Measurements from ENCODE around the gene RAB4B. TPM values are rescaled to one million over a fixed set of nuclear protein-coding genes. Genes with fewer than 3 reads are reported as not detected.

The RAB4B gene
- total RNA-seq, 1 donor from 2014 or later = 12.9 TPM

GRCh38 chr19:40743926-40744325, 34.1 kb upstream of the RAB4B start:
- Histone ChIP-seq H3K79me2 (ENCODE audit: low read depth) (peaks cover 12% of the 10 kb centered on the region), H4K20me1 (ENCODE audit: low read depth) (no peaks in the 10 kb centered on the region), H3K27me3 (no peaks in the 10 kb centered on the region), H2AFZ (replicated peaks) (no peak overlapping the region), H3K36me3 (no peaks in the 10 kb centered on the region), H3K9ac (no peak overlapping the region), H3K4me2 (no peak overlapping the region), H3K27ac (no peak overlapping the region), H3K4me1 (no peaks in the 10 kb centered on the region), H3F3A (ENCODE audit: low read depth) (peaks cover 4% of the 10 kb centered on the region), H3K4me3 (no peak overlapping the region), H3K9me3 (ENCODE audit: low read depth) (no peaks in the 10 kb centered on the region)
- Mint-ChIP-seq H3K9me3 (no peaks in the 10 kb centered on the region), H3K36me3 (peaks cover 3% of the 10 kb centered on the region), H3K27ac (no peak overlapping the region), H3K4me3 (no peak overlapping the region), H3K27me3 (ENCODE audit: insufficient read depth, low read depth) (peaks cover 2% of the 10 kb centered on the region), H3K4me1 (peaks cover 11% of the 10 kb centered on the region)
- no peak for TF ChIP-seq CTCF (IDR thresholded peaks at IDR 0.05)
- TF ChIP-seq EZH2phosphoT487 (IDR thresholded peaks at IDR 0.05) = no peak
- no peak for TF ChIP-seq EZH2 (IDR thresholded peaks at IDR 0.05)
- no peak for DNase-seq (ENCODE audit: low spot score)

DNA sequence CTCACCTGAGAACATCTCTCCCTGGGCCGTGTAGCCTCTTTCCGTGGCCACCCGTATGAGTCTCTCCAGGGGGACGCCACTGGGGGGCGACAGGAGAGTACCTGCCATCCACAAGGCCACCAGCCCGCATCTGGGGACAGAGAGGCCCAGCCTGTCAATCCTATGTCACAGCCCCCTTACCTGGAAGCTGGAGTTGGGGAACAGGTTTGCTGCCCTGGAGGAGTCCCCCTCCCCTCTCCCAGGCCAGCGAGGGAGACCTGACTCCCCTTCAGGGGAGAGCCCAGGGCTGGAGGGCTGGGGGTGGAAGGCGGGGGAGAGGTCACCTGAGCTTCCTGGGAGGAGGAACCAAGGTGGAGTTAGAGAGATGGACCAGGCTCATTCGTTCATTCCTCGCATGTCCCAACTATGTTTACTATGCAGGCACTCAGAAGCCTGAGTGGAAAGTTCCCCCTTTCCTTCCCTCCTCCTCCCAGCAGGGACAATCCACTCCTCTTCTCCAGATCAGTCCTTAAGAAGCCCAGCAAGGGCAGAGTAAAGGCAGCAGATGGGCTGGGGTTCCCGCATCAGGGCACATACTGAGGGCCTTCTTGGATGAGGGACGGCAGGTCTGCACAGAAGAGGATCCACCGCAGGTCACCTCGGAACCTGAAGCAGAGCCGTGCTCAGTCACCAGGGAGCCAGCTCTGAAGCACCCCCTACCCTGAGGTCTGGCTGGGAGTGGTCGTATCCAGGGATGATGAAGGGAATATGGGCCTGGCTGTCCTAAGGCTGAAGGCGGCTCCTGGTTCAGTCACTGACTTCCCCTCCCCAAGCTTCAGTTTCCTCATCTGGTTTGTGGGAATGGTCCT, 33.3 kb upstream of the RAB4B start:
- Histone ChIP-seq H3K36me3 (no peaks in the 10 kb centered on the region), H3K4me3 (no peak overlapping the region), H3K9me3 (ENCODE audit: low read depth) (no peaks in the 10 kb centered on the region), H2AFZ (replicated peaks) (no peak overlapping the region), H3K27ac (no peak overlapping the region), H3K79me2 (ENCODE audit: low read depth) (peaks cover 20% of the 10 kb centered on the region), H3F3A (ENCODE audit: low read depth) (peaks cover 4% of the 10 kb centered on the region), H3K4me1 (peaks cover 8% of the 10 kb centered on the region), H3K4me2 (no peak overlapping the region), H3K9ac (peak overlapping the region; percentile 7), H4K20me1 (ENCODE audit: low read depth) (no peaks in the 10 kb centered on the region), H3K27me3 (no peaks in the 10 kb centered on the region)
- Mint-ChIP-seq H3K4me3 (no peak overlapping the region), H3K27me3 (ENCODE audit: insufficient read depth, low read depth) (peaks cover 2% of the 10 kb centered on the region), H3K4me1 (peaks cover 19% of the 10 kb centered on the region), H3K27ac (no peak overlapping the region), H3K9me3 (no peaks in the 10 kb centered on the region), H3K36me3 (peaks cover 3% of the 10 kb centered on the region)
- TF ChIP-seq EZH2phosphoT487 (IDR thresholded peaks at IDR 0.05) (no peak), CTCF (IDR thresholded peaks at IDR 0.05) (peak; percentile 27), EZH2 (IDR thresholded peaks at IDR 0.05) (no peak)
- peak; percentile 34 for DNase-seq (ENCODE audit: low spot score)

DNA sequence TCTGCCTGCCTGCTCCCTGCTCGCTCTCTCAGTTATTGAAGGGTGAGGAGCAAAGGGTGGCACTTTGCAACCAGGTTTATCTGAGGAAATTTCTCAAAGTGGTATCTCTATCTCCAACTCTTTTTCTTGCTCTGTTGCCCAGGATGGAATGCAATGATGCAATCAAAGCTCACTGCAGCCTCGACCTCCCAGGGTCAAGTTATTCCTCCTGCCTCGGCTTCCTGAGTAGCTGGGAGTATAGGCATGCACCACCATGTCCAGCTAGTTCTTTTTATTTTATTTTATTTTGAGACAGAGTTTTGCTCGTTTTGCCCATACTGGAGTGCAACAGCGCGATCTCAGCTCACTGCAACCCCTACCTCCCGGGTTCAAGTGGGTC, 32.7 kb upstream of the RAB4B start:
- peaks cover 25% of the 10 kb centered on the region for H3K4me1 Mint-ChIP-seq
- DNase-seq (ENCODE audit: low spot score) = no peak
- Histone ChIP-seq H4K20me1 (ENCODE audit: low read depth) (no peaks in the 10 kb centered on the region), H2AFZ (replicated peaks) (no peak overlapping the region), H3K9me3 (ENCODE audit: low read depth) (no peaks in the 10 kb centered on the region), H3K4me3 (no peak overlapping the region), H3K4me2 (no peak overlapping the region), H3K27me3 (no peaks in the 10 kb centered on the region), H3K79me2 (ENCODE audit: low read depth) (peaks cover 23% of the 10 kb centered on the region), H3K27ac (no peak overlapping the region), H3K36me3 (no peaks in the 10 kb centered on the region), H3F3A (ENCODE audit: low read depth) (peaks cover 2% of the 10 kb centered on the region), H3K4me1 (peaks cover 8% of the 10 kb centered on the region), H3K9ac (no peak overlapping the region)
- no peaks in the 10 kb centered on the region for H3K9me3 Mint-ChIP-seq
- H3K4me3 Mint-ChIP-seq = no peak overlapping the region
- no peak for TF ChIP-seq EZH2 (IDR thresholded peaks at IDR 0.05)
- TF ChIP-seq EZH2phosphoT487 (IDR thresholded peaks at IDR 0.05) = no peak
- TF ChIP-seq CTCF (IDR thresholded peaks at IDR 0.05) = no peak
- H3K36me3 Mint-ChIP-seq = peaks cover 3% of the 10 kb centered on the region
- H3K27me3 Mint-ChIP-seq (ENCODE audit: insufficient read depth, low read depth) = peaks cover 2% of the 10 kb centered on the region
- H3K27ac Mint-ChIP-seq = no peak overlapping the region

Data from neural progenitor cell (in vitro differentiated cells).